GM12873 (cell line): ENCODE measurements around the gene GAGE10.
"Not testable (repeated sequence)": the region's sequence is repeated elsewhere in the genome, so short reads cannot be mapped to it uniquely, and the experiment has no call there.

Source experiments
- TF ChIP-seq, protein P1 (sequence below): IDR thresholded peaks from 2 replicates; pipeline ENCODE4 v1.5.1; 2012; ENCODE audit warnings: low read depth, mild to moderate bottlenecking, moderate library complexity, low read length, control low read depth; ENCODE audit not compliant: insufficient read depth; ENCODE audit errors: missing control alignments

Gene GAGE10

DNA sequence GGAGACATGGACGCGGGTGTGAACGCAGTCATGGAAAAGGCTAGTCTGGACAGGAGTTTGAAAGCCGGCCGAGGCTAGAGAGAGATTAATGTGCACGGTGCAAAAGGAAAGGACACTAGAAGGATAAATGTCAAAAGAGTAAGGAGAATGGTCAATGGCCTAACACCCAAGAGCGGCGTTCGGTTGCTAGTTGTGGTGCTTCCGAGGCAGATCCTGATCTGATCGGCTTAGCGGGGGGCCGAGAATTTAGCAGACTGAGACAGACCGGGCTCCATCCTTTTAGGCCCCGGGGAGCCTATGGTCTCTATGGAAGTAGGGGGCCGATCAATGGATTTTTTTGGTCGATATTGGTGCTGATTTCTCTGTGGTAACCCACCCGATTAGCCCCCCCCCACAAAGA lies 6.9 kb downstream of the GAGE10 start:
- TF ChIP-seq, protein P1, sequence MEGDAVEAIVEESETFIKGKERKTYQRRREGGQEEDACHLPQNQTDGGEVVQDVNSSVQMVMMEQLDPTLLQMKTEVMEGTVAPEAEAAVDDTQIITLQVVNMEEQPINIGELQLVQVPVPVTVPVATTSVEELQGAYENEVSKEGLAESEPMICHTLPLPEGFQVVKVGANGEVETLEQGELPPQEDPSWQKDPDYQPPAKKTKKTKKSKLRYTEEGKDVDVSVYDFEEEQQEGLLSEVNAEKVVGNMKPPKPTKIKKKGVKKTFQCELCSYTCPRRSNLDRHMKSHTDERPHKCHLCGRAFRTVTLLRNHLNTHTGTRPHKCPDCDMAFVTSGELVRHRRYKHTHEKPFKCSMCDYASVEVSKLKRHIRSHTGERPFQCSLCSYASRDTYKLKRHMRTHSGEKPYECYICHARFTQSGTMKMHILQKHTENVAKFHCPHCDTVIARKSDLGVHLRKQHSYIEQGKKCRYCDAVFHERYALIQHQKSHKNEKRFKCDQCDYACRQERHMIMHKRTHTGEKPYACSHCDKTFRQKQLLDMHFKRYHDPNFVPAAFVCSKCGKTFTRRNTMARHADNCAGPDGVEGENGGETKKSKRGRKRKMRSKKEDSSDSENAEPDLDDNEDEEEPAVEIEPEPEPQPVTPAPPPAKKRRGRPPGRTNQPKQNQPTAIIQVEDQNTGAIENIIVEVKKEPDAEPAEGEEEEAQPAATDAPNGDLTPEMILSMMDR: no peak

DNA sequence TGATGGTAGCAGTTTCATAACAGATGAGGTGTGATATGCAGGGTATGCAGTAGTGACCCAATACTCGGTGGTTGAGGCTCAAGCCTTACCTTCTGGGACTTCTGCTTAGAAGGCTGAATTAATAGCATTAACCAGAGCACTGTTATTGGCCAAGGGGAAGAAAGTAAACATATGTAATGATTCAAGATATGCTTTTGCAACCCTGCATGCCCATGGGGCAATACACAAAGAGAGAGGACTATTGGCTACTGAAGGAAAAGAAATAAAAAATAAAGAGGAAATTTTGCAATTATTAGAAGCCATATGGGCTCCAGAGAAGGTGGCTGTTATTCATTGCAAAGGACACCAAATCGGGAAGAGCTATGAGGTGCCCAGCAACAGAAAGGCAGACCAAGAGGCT lies 8.7 kb downstream of the GAGE10 start:
- TF ChIP-seq, protein P1: no peak

DNA sequence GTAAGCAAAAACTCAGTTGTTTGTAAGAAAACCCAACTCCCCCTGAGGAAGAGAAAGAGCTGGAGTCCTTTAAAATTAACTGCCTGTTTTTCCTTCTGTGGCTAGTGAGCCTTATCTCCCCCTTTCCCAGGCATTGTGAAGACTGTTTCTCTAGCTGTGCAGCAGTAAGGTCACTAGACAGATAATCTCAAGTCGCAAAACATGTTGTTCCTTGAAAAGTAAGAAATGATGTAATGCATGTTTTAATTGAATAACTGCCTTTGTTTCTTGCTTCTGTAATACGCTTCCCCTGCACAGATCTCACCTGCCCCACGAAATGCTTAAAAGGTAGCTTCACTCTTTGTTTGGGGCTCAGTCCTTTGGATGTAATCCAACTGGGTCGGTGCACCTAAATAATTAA lies 12.6 kb downstream of the GAGE10 start:
- TF ChIP-seq, protein P1: no peak

DNA sequence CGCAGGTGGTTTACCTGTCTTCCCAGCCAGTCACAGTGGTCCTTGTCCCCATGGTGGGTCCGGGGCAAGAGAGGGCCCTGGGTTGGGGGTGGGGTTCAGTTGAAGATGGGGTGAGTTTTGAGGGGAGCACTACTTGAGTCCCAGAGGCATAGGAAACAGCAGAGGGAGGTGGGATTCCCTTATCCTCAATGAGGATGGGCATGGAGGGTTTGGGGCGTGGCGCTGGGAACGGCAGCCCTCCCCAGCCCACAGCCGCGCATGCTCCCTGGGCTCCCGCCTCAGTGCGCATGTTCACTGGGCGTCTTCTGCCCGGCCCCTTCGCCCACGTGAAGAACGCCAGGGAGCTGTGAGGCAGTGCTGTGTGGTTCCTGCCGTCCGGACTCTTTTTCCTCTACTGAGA lies 18.3 kb downstream of the GAGE10 start, which contains the start of gene GAGE12J:
Gene GAGE12J (plus strand): TSS at position 301 of the 400 bp plus-strand sequence. CDS start 1,157 bp downstream, outside the sequence.
- TF ChIP-seq, protein P1: not testable (repeated sequence)

DNA sequence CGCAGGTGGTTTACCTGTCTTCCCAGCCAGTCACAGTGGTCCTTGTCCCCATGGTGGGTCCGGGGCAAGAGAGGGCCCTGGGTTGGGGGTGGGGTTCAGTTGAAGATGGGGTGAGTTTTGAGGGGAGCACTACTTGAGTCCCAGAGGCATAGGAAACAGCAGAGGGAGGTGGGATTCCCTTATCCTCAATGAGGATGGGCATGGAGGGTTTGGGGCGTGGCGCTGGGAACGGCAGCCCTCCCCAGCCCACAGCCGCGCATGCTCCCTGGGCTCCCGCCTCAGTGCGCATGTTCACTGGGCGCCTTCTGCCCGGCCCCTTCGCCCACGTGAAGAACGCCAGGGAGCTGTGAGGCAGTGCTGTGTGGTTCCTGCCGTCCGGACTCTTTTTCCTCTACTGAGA lies 27.8 kb downstream of the GAGE10 start, which contains the start of gene GAGE13:
Gene GAGE13 (plus strand): TSS at position 301 of the 400 bp plus-strand sequence. CDS start 1,156 bp downstream, outside the sequence.
- TF ChIP-seq, protein P1: not testable (repeated sequence)
